Panc1 (cell line): ENCODE results near the gene RNASE7. TPM values are rescaled to one million over a fixed set of nuclear protein-coding genes. Genes with fewer than 3 reads are reported as not detected.

Source experiments
- ATAC-seq: fragments of 200-7000 bp; cut with Tn5 transposase; 2 replicates; pipeline ENCODE4 v1.9.1; 2020; ENCODE audit warnings: mild to moderate bottlenecking, moderate library complexity
- BruUV-seq: library from RNA; stranded (reverse); fragments of 400-500 nt; replicated peaks from 2 replicates; lab custom pipeline; 2021; lab: Mats Ljungman, UMichigan
- CTCF ChIA-PET: fragments of 300-600 bp; sonication (Branson Sonifier 250); formaldehyde crosslinking; loops from one replicate; lab custom pipeline; 2022; ENCODE audit warnings: antibody characterized with exemption; lab: Charles Lee
- POLR2A ChIA-PET: fragments of 300-600 bp; sonication (Branson Sonifier 250); formaldehyde crosslinking; loops from one replicate; lab custom pipeline; 2022; ENCODE audit warnings: antibody characterized with exemption; lab: Charles Lee
- DNase-seq: peaks from one replicate; pipeline ENCODE4 v3.0.0-alpha.2; 2010; ENCODE audit warnings: low read depth, low spot score
- H3K27ac ChIP-seq: 2 replicates; pipeline ENCODE4 v1.5.1; 2011; ENCODE audit warnings: mild to moderate bottlenecking, low read length, inconsistent platforms
- H3K27me3 ChIP-seq: fragments of 200-500 bp; sonication (Bioruptor generic); 2 replicates; pipeline ENCODE4 v1.6.0; 2014; ENCODE audit warnings: low read length, inconsistent platforms; ENCODE audit not compliant: control insufficient read depth, insufficient read depth
- H3K36me3 ChIP-seq: fragments of 200-500 bp; sonication (Bioruptor generic); 2 replicates; pipeline ENCODE4 v1.5.1; 2014; ENCODE audit warnings: inconsistent platforms, mild to moderate bottlenecking, low read length, moderate library complexity; ENCODE audit not compliant: control insufficient read depth, insufficient read depth
- H3K4me1 ChIP-seq: 2 replicates; pipeline ENCODE4 v1.5.1; 2011; ENCODE audit warnings: inconsistent platforms, mild to moderate bottlenecking, low read length, moderate library complexity; ENCODE audit not compliant: control insufficient read depth, insufficient read depth
- H3K4me3 ChIP-seq, 2 experiments: 2 replicates each; pipeline ENCODE4 v1.5.1; 2011 to 2012; ENCODE audit warnings: low read depth in 2 of 2, low read length in 2 of 2, mild to moderate bottlenecking in 2 of 2, inconsistent platforms in 1 of 2, moderate library complexity in 1 of 2
- H3K9me3 ChIP-seq: fragments of 200-500 bp; sonication (Bioruptor generic); 2 replicates; pipeline ENCODE4 v1.5.1; 2014; ENCODE audit warnings: low read depth, mild to moderate bottlenecking, inconsistent platforms, low read length, moderate library complexity; ENCODE audit not compliant: control insufficient read depth, insufficient read depth
- POLR2AphosphoS5 ChIP-seq: IDR thresholded peaks from 2 replicates; pipeline ENCODE4 v1.6.1; 2012; ENCODE audit warnings: mild to moderate bottlenecking, low read depth, low read length, moderate library complexity
- REST ChIP-seq, 2 experiments: IDR thresholded peaks; 2 replicates each; pipeline ENCODE4 v1.6.1; 2011 to 2012; ENCODE audit warnings: low read depth in 2 of 2, control low read depth in 1 of 2, low read length in 1 of 2, mild to moderate bottlenecking in 1 of 2, moderate library complexity in 1 of 2; ENCODE audit not compliant: insufficient read depth in 1 of 2
- SIN3A ChIP-seq: IDR thresholded peaks from 2 replicates; pipeline ENCODE4 v1.6.1; 2012; ENCODE audit warnings: low read depth, mild to moderate bottlenecking, low read length, moderate library complexity, borderline replicate concordance; ENCODE audit not compliant: insufficient read depth
- TCF7L2 ChIP-seq: IDR thresholded peaks from 2 replicates; pipeline ENCODE4 v1.6.1; 2011; ENCODE audit warnings: mild to moderate bottlenecking, low read depth, low read length, inconsistent platforms
- in situ Hi-C: cut with HindIII; loops from 2 replicates; pipeline ENCODE4 v1.10.0; 2016; ENCODE audit warnings: low sequenced_read_pairs, low pct_unique_long_range_greater_than_20kb
- intact Hi-C: fragments of 100-400 bp; cut with micrococcal nuclease; formaldehyde crosslinking; loops from one replicate; pipeline ENCODE4 v1.10.0; 2022; ENCODE audit not compliant: unreplicated experiment
- total RNA-seq: library from RNA; stranded (reverse); gene quantifications from one replicate; pipeline ENCODE4 v1.2.1, GENCODE V29; 2021; ENCODE audit not compliant: unreplicated experiment
- TF ChIP-seq, protein P1 (sequence below): fragments of 450-650 bp; IDR thresholded peaks from 2 replicates; pipeline ENCODE4 v1.5.1; 2017; ENCODE audit warnings: mild to moderate bottlenecking

RNASE7 gene
- total RNA-seq, 1 experiment from 2014 or later = not detected

- H3K27ac ChIP-seq = no peak overlapping the region
- TF ChIP-seq, protein P1, sequence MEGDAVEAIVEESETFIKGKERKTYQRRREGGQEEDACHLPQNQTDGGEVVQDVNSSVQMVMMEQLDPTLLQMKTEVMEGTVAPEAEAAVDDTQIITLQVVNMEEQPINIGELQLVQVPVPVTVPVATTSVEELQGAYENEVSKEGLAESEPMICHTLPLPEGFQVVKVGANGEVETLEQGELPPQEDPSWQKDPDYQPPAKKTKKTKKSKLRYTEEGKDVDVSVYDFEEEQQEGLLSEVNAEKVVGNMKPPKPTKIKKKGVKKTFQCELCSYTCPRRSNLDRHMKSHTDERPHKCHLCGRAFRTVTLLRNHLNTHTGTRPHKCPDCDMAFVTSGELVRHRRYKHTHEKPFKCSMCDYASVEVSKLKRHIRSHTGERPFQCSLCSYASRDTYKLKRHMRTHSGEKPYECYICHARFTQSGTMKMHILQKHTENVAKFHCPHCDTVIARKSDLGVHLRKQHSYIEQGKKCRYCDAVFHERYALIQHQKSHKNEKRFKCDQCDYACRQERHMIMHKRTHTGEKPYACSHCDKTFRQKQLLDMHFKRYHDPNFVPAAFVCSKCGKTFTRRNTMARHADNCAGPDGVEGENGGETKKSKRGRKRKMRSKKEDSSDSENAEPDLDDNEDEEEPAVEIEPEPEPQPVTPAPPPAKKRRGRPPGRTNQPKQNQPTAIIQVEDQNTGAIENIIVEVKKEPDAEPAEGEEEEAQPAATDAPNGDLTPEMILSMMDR = no peak
- TF ChIP-seq REST (IDR thresholded peaks at IDR 0.05; ENCODE audit: insufficient read depth in 1 of 2, low read depth in 2 of 2, low read length in 1 of 2) (no peak), POLR2AphosphoS5 (no peak), TCF7L2 (no peak)
- intact Hi-C loops (no loop called here), in situ Hi-C loops (no loop called here)
- no peak overlapping the region for H3K4me3 ChIP-seq
- no TSS peak for BruUV-seq
- POLR2A ChIA-PET = no interaction called here
- no peaks in the 10 kb centered on the region for H3K9me3 ChIP-seq
- H3K36me3 ChIP-seq = no peaks in the 10 kb centered on the region
- no peak for DNase-seq
- H3K4me1 ChIP-seq = no peaks in the 10 kb centered on the region
- ATAC-seq = no peak
- CTCF ChIA-PET = no interaction called here
- peaks cover 2% of the 10 kb centered on the region; the same call in 1 of the 2 replicates for H3K27me3 ChIP-seq
Measured at GRCh38 chr14:21018781-21019180, 23.4 kb upstream of the RNASE7 start.

- intact Hi-C loops = no loop called here
- Histone ChIP-seq H3K4me1 (no peaks in the 10 kb centered on the region), H3K9me3 (no peaks in the 10 kb centered on the region), H3K27ac (no peak overlapping the region), H3K4me3 (no peak overlapping the region), H3K27me3 (peaks cover 2% of the 10 kb centered on the region; the same call in 1 of the 2 replicates), H3K36me3 (no peaks in the 10 kb centered on the region)
- in situ Hi-C loops = no loop called here
- BruUV-seq = no TSS peak
- TF ChIP-seq SIN3A = no peak
- no peak for TF ChIP-seq REST (IDR thresholded peaks at IDR 0.05; ENCODE audit: insufficient read depth in 1 of 2, low read depth in 2 of 2, low read length in 1 of 2)
- no peak for TF ChIP-seq TCF7L2
- TF ChIP-seq POLR2AphosphoS5 = no peak
- TF ChIP-seq, protein P1 = no peak
- ATAC-seq (no peak), DNase-seq (no peak)
- POLR2A ChIA-PET = no interaction called here
- CTCF ChIA-PET = no interaction called here
Measured at GRCh38 chr14:21019366-21019765, 22.8 kb upstream of the RNASE7 start.
